GM06990 (cell line): ENCODE data around the gene DTX3.
"Not testable (repeated sequence)": the region's sequence is repeated elsewhere in the genome, so short reads cannot be mapped to it uniquely, and the experiment has no call there.

Source experiments
- DNase-seq: peaks from one replicate; pipeline ENCODE4 v3.0.0-alpha.2; 2011; ENCODE audit not compliant: insufficient read length; ENCODE audit errors: extremely low read depth
- H3K27me3 ChIP-seq: replicated peaks from 2 replicates; pipeline ENCODE4 v1.6.0; 2011; ENCODE audit warnings: low read length; ENCODE audit not compliant: control insufficient read depth, insufficient read depth
- H3K36me3 ChIP-seq: 2 replicates; pipeline ENCODE4 v1.5.1; 2011; ENCODE audit warnings: low read length; ENCODE audit not compliant: control insufficient read depth, insufficient read depth
- H3K4me3 ChIP-seq: replicated peaks from 2 replicates; pipeline ENCODE4 v1.5.1; 2011; ENCODE audit warnings: low read depth, mild to moderate bottlenecking, control low read depth, low read length
- CTCF ChIP-seq: IDR thresholded peaks from 2 replicates; pipeline ENCODE4 v1.5.1; 2011; ENCODE audit warnings: low read length, control low read depth, mild to moderate bottlenecking, inconsistent platforms; ENCODE audit not compliant: insufficient read depth, poor library complexity, severe bottlenecking

DTX3 gene

GRCh38 chr12:57604454-57604991 is at the start of gene DTX3:
DTX3 (plus strand) TSS chr12:57604824; CDS start chr12:57606518, 1,694 bp downstream.
- no peak for TF ChIP-seq CTCF
- H3K36me3 ChIP-seq = peaks cover 11% of the 10 kb centered on the region
- H3K27me3 ChIP-seq = no peaks in the 10 kb centered on the region
- peak within 1 kb of the TSS; percentile 83 for H3K4me3 ChIP-seq
- peak; percentile 44 for DNase-seq

GRCh38 chr12:57554897-57555296 is 49.7 kb upstream of the DTX3 start:
- TF ChIP-seq CTCF = no peak
- Histone ChIP-seq H3K4me3 (no peak overlapping the region), H3K36me3 (no peaks in the 10 kb centered on the region), H3K27me3 (no peaks in the 10 kb centered on the region)
- DNase-seq = no peak

GRCh38 chr12:57558864-57559263 is 45.8 kb upstream of the DTX3 start:
- Histone ChIP-seq H3K27me3 (no peaks in the 10 kb centered on the region; the same call in 1 of the 2 replicates), H3K4me3 (no peak overlapping the region), H3K36me3 (no peaks in the 10 kb centered on the region)
- TF ChIP-seq CTCF = no peak
- no peak for DNase-seq

GRCh38 chr12:57560516-57560915 is 44.1 kb upstream of the DTX3 start:
- Histone ChIP-seq H3K27me3 (no peaks in the 10 kb centered on the region; the same call in 1 of the 2 replicates), H3K4me3 (no peak overlapping the region), H3K36me3 (no peaks in the 10 kb centered on the region)
- DNase-seq = no peak
- TF ChIP-seq CTCF = no peak

- H3K27me3 ChIP-seq, H3K4me3 ChIP-seq, DNase-seq, H3K36me3 ChIP-seq: not testable (repeated sequence)
Observed at GRCh38 chr12:57561117-57561516, 43.5 kb upstream of the DTX3 start.

GRCh38 chr12:57563358-57563757 is 41.3 kb upstream of the DTX3 start:
- Histone ChIP-seq H3K4me3 (no peak overlapping the region), H3K36me3 (no peaks in the 10 kb centered on the region), H3K27me3 (no peaks in the 10 kb centered on the region; the same call in 1 of the 2 replicates)
- TF ChIP-seq CTCF = no peak
- no peak for DNase-seq
